A673 (cell line): ENCODE results near the gene POLDIP2. TPM values are rescaled to one million over a fixed set of nuclear protein-coding genes. Genes with fewer than 3 reads are reported as not detected.

Source experiments
- BruUV-seq: library from RNA; stranded (reverse); fragments of 400-500 nt; replicated peaks from 2 replicates; lab custom pipeline; 2021; lab: Mats Ljungman, UMichigan
- CTCF ChIA-PET: fragments of 300-600 bp; sonication (Branson Sonifier 250); formaldehyde crosslinking; loops from one replicate; lab custom pipeline; 2022; ENCODE audit warnings: antibody characterized with exemption; lab: Charles Lee
- POLR2A ChIA-PET: fragments of 300-600 bp; sonication (Branson Sonifier 250); formaldehyde crosslinking; loops from one replicate; lab custom pipeline; 2022; ENCODE audit warnings: antibody characterized with exemption; ENCODE audit not compliant: low non-redundant PET; lab: Charles Lee
- DNase-seq: peaks from one replicate; pipeline ENCODE4 v3.0.0-alpha.2; 2015; ENCODE audit warnings: low spot score
- H3K27ac ChIP-seq: fragments of 200-600 bp; sonication (generic); 2 replicates; pipeline ENCODE4 v1.5.1; 2016; ENCODE audit warnings: mixed run types, low read depth, mild to moderate bottlenecking, mixed read lengths, antibody characterized with exemption, low read length; ENCODE audit not compliant: poor library complexity, severe bottlenecking
- H3K27me3 ChIP-seq: fragments of 200-600 bp; sonication (generic); replicated peaks from 2 replicates; pipeline ENCODE4 v1.6.1; 2017; ENCODE audit warnings: mixed run types, low read depth, mild to moderate bottlenecking, mixed read lengths, antibody characterized with exemption, low read length; ENCODE audit not compliant: insufficient read depth, poor library complexity
- H3K36me3 ChIP-seq: fragments of 200-600 bp; sonication (generic); 2 replicates; pipeline ENCODE4 v1.6.1; 2016; ENCODE audit warnings: mixed run types, mild to moderate bottlenecking, mixed read lengths, antibody characterized with exemption, low read length; ENCODE audit not compliant: insufficient read depth, poor library complexity, severe bottlenecking
- H3K4me1 ChIP-seq: fragments of 200-600 bp; sonication (generic); 2 replicates; pipeline ENCODE4 v1.6.1; 2017; ENCODE audit warnings: mixed run types, mild to moderate bottlenecking, mixed read lengths, antibody characterized with exemption, low read length; ENCODE audit not compliant: insufficient read depth, poor library complexity, severe bottlenecking
- H3K4me3 ChIP-seq: fragments of 200-600 bp; sonication (generic); 2 replicates; pipeline ENCODE4 v1.5.1; 2016; ENCODE audit warnings: low read depth, mixed run types, mild to moderate bottlenecking, mixed read lengths, low read length; ENCODE audit not compliant: poor library complexity, severe bottlenecking
- H3K9me3 ChIP-seq: fragments of 200-600 bp; sonication (generic); 2 replicates; pipeline ENCODE4 v1.6.1; 2016; ENCODE audit warnings: mixed run types, low read depth, mild to moderate bottlenecking, mixed read lengths, antibody characterized with exemption, low read length; ENCODE audit not compliant: poor library complexity, severe bottlenecking
- EZH2 ChIP-seq: fragments of 200-600 bp; sonication (generic); IDR thresholded peaks from 2 replicates; pipeline ENCODE4 v1.6.1; 2017; ENCODE audit warnings: borderline replicate concordance, low read depth, mild to moderate bottlenecking, mixed read lengths, antibody characterized with exemption, low read length; ENCODE audit not compliant: poor library complexity, severe bottlenecking
- intact Hi-C: fragments of 100-400 bp; cut with micrococcal nuclease; formaldehyde crosslinking; loops from one replicate; pipeline ENCODE4 v1.10.0; 2022; ENCODE audit not compliant: unreplicated experiment
- total RNA-seq: library from RNA; stranded (reverse); gene quantifications from 2 replicates; pipeline ENCODE4 v1.2.3, GENCODE V29; 2021
- TF ChIP-seq, protein P1 (sequence below): fragments of 300-800, 200-600 bp; sonication (generic); conservative IDR thresholded peaks from 2 replicates; pipeline ENCODE4 v1.5.1; 2017; ENCODE audit warnings: low read depth, mild to moderate bottlenecking, antibody characterized with exemption, low read length, moderate library complexity, mixed read lengths

POLDIP2 gene
- total RNA-seq, 1 experiment from 2014 or later, result 115 TPM

DNA sequence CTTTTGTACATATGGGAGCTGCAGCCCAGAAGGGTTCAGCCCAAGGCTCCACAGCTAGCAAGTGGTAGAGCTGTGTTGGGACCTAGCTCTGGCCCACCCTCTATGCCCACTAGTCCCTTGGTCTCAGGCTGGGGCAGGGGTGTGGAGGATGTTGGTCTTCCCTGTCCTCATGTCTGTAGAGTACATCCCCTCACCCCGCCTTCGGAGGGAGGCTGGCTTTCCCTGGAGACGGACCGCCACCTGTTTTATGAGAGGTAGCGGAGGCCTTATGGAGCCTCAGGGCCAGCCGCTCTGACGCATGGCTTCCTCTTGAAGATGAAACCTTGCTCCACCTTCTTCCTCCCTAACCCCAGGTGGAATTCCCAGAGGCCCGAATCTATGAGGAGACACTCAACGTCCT lies 13.3 kb downstream of the POLDIP2 start:
- BruUV-seq, result no TSS peak
- H3K36me3 ChIP-seq, result peaks cover 65% of the 10 kb centered on the region
- intact Hi-C loops, result no loop called here
- no peaks in the 10 kb centered on the region for H3K9me3 ChIP-seq
- CTCF ChIA-PET, result no interaction called here
- H3K27ac ChIP-seq, result no peak overlapping the region
- DNase-seq, result no peak
- no peaks in the 10 kb centered on the region for H3K27me3 ChIP-seq
- no peaks in the 10 kb centered on the region for H3K4me1 ChIP-seq
- no peak overlapping the region for H3K4me3 ChIP-seq
- POLR2A ChIA-PET, result no interaction called here
- no peak for TF ChIP-seq EZH2
- TF ChIP-seq, protein P1, sequence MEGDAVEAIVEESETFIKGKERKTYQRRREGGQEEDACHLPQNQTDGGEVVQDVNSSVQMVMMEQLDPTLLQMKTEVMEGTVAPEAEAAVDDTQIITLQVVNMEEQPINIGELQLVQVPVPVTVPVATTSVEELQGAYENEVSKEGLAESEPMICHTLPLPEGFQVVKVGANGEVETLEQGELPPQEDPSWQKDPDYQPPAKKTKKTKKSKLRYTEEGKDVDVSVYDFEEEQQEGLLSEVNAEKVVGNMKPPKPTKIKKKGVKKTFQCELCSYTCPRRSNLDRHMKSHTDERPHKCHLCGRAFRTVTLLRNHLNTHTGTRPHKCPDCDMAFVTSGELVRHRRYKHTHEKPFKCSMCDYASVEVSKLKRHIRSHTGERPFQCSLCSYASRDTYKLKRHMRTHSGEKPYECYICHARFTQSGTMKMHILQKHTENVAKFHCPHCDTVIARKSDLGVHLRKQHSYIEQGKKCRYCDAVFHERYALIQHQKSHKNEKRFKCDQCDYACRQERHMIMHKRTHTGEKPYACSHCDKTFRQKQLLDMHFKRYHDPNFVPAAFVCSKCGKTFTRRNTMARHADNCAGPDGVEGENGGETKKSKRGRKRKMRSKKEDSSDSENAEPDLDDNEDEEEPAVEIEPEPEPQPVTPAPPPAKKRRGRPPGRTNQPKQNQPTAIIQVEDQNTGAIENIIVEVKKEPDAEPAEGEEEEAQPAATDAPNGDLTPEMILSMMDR, result no peak

DNA sequence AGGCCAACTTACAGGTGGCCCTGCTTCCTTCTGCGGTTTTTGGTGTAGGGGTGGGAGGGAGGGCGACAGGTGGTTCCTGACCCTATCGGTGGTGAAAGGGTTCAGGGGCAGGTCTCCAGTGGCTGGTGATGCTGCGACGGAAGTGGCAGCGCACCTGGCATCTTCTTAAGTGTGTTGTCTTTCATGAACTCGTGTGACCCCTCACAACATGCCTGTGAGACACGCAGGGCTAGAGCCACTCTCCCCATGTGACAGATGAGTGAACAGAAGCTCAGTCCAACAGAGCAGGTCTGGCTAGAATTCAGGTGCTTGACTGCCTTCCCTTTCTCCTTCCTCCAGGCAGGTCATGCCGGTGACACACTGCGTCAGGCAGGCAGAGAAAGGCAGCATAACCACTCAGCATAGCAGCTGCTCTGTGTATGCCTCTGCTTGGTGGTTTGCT lies 13.8 kb downstream of the POLDIP2 start:
- BruUV-seq, result no TSS peak
- peaks cover 60% of the 10 kb centered on the region for H3K36me3 ChIP-seq
- no peak overlapping the region for H3K4me3 ChIP-seq
- no peak for TF ChIP-seq EZH2
- TF ChIP-seq, protein P1, result no peak
- H3K27ac ChIP-seq, result no peak overlapping the region
- no peaks in the 10 kb centered on the region for H3K4me1 ChIP-seq
- no peak for DNase-seq
- H3K27me3 ChIP-seq, result no peaks in the 10 kb centered on the region
- no peaks in the 10 kb centered on the region for H3K9me3 ChIP-seq
- intact Hi-C loops, result no loop called here
- CTCF ChIA-PET, result no interaction called here
- POLR2A ChIA-PET, result no interaction called here

DNA sequence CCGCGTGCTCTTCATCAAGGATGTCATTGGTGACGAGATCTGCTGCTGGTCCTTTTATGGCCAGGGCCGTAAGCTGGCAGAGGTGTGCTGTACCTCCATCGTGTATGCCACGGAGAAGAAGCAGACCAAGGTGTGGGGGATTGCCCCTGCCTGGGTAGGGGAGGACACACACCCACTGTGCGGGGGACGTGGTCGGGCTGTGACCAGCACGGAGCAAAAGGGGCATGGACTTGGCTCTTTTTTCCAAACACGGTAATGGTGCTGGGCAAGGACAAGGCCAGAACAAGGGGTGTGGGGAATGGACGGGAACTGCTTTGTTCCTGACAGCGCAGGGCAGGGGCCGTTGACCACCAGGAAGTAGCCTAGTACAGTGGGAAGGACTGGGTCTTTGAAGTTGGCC lies 15.0 kb downstream of the POLDIP2 start:
- intact Hi-C loops, result no loop called here
- H3K27ac ChIP-seq, result no peak overlapping the region
- no peaks in the 10 kb centered on the region for H3K27me3 ChIP-seq
- BruUV-seq, result no TSS peak
- no peak for DNase-seq
- ChIA-PET CTCF (no interaction called here), POLR2A (no interaction called here)
- no peaks in the 10 kb centered on the region for H3K4me1 ChIP-seq
- no peak overlapping the region for H3K4me3 ChIP-seq
- no peaks in the 10 kb centered on the region for H3K9me3 ChIP-seq
- H3K36me3 ChIP-seq, result peaks cover 50% of the 10 kb centered on the region
- no peak for TF ChIP-seq EZH2
- TF ChIP-seq, protein P1, result no peak
